Keratinocyte (primary cell): ENCODE data around the gene SVIP. TPM values are rescaled to one million over a fixed set of nuclear protein-coding genes. Genes with fewer than 3 reads are reported as not detected.
A peak's percentile ranks its signal among the peaks of the same experiment; 100 is the strongest.

Experiments used
- DNase-seq: peaks from one replicate; pipeline ENCODE4 v3.0.0-alpha.2; 2011; ENCODE audit warnings: low read depth, missing footprints, low spot score
- FAIRE-seq: peaks from 2 replicates; lab custom pipeline; 2011; peaks lifted over from hg19 to GRCh38; lab: Jason Lieb, UNC
- H2AFZ ChIP-seq: 2 replicates; pipeline ENCODE4 v1.6.0; 2012; ENCODE audit warnings: low read length, control low read depth, inconsistent platforms; ENCODE audit not compliant: control insufficient read depth
- H3K27ac ChIP-seq: 2 replicates; pipeline ENCODE4 v1.5.1; 2011; ENCODE audit warnings: low read length; ENCODE audit not compliant: control insufficient read depth, insufficient read depth
- H3K27me3 ChIP-seq: 3 replicates; pipeline ENCODE4 v1.6.0; 2011; ENCODE audit warnings: low read length; ENCODE audit not compliant: control insufficient read depth, insufficient read depth; ENCODE audit errors: extremely low read depth
- H3K36me3 ChIP-seq, 2 experiments: 2 replicates in 1 of 2; 3 replicates in 1 of 2; pipeline ENCODE4 v1.5.1; 2011; ENCODE audit warnings: low read length in 2 of 2, mild to moderate bottlenecking in 1 of 2; ENCODE audit not compliant: control insufficient read depth in 2 of 2, insufficient read depth in 2 of 2; ENCODE audit errors: extremely low read depth in 1 of 2
- H3K4me1 ChIP-seq: 3 replicates; pipeline ENCODE4 v1.5.1; 2011; ENCODE audit warnings: low read length; ENCODE audit not compliant: control insufficient read depth, insufficient read depth; ENCODE audit errors: extremely low read depth
- H3K4me2 ChIP-seq: 3 replicates; pipeline ENCODE4 v1.6.0; 2011; ENCODE audit warnings: low read depth, low read length; ENCODE audit not compliant: control insufficient read depth, insufficient read depth; ENCODE audit errors: extremely low read depth
- H3K4me3 ChIP-seq, 3 experiments: fragments of 200-600 bp in 1 of 3; sonication (generic) in 1 of 3; 2 replicates in 2 of 3; 3 replicates in 1 of 3; pipeline ENCODE4 v1.5.1; 2011 to 2016; ENCODE audit warnings: low read length in 3 of 3, mild to moderate bottlenecking in 3 of 3, control low read depth in 2 of 3, inconsistent platforms in 1 of 3, low read depth in 1 of 3, mixed read lengths in 1 of 3, mixed run types in 1 of 3, moderate library complexity in 1 of 3; ENCODE audit not compliant: control insufficient read depth in 2 of 3, insufficient read depth in 2 of 3; ENCODE audit errors: extremely low read depth in 1 of 3
- H3K79me2 ChIP-seq: 2 replicates; pipeline ENCODE4 v1.6.0; 2012; ENCODE audit warnings: low read length; ENCODE audit not compliant: control insufficient read depth, insufficient read depth
- H3K9ac ChIP-seq: 3 replicates; pipeline ENCODE4 v1.6.0; 2011; ENCODE audit warnings: low read length; ENCODE audit not compliant: control insufficient read depth, insufficient read depth; ENCODE audit errors: extremely low read depth
- H3K9me1 ChIP-seq: 3 replicates; pipeline ENCODE4 v1.6.0; 2011; ENCODE audit warnings: low read length; ENCODE audit not compliant: control insufficient read depth, insufficient read depth; ENCODE audit errors: extremely low read depth
- H3K9me3 ChIP-seq: 2 replicates; pipeline ENCODE4 v1.5.1; 2012; ENCODE audit warnings: low read depth, low read length; ENCODE audit not compliant: control insufficient read depth
- H4K20me1 ChIP-seq: 3 replicates; pipeline ENCODE4 v1.6.0; 2011; ENCODE audit warnings: low read length; ENCODE audit not compliant: control insufficient read depth, insufficient read depth; ENCODE audit errors: extremely low read depth
- EZH2 ChIP-seq: IDR thresholded peaks from one replicate; pipeline ENCODE4 v1.6.1; 2012; ENCODE audit warnings: inconsistent platforms, mild to moderate bottlenecking, low read length, moderate library complexity
- dilution Hi-C: fragments of 300-500 bp; cut with MboI; formaldehyde crosslinking; loops from one replicate; pipeline ENCODE4 v1.7.0; 2020; ENCODE audit warnings: low sequenced_read_pairs; ENCODE audit not compliant: extremely low pct_ligation_motif_present
- polyA minus RNA-seq, 3 experiments: library from RNA; depleted of rRNA, polyadenylated mRNA; stranded (reverse); fragments of >200 nt; gene quantifications; 1 replicate in 1 of 3; 2 replicates in 1 of 3; 3 replicates in 1 of 3; pipeline ENCODE4 v1.2.3, GENCODE V29; 2011
- polyA plus RNA-seq, 5 experiments: library from polyadenylated mRNA; depleted of rRNA in 3 of 5; stranded (reverse) in 3 of 5; stranded (forward) in 1 of 5; unstranded in 1 of 5; fragments of >200 nt; gene quantifications; 1 replicate in 1 of 5; 2 replicates in 3 of 5; 3 replicates in 1 of 5; pipeline versions ENCODE4 v1.2.1 to v1.2.3, GENCODE V29; 2011 to 2012; ENCODE audit warnings: missing spikeins in 2 of 5, low read depth in 1 of 5, low replicate concordance in 1 of 5
- TF ChIP-seq, protein P1 (sequence below), 3 experiments: IDR thresholded peaks in 1 of 3; conservative IDR thresholded peaks in 1 of 3; optimal IDR thresholded peaks in 1 of 3; 2 replicates in 2 of 3; 3 replicates in 1 of 3; pipeline versions ENCODE3 to v1.5.1; 2011; ENCODE audit warnings: low read length in 3 of 3, mild to moderate bottlenecking in 3 of 3, moderate library complexity in 2 of 3, control low read depth in 1 of 3, inconsistent platforms in 1 of 3; ENCODE audit not compliant: insufficient read depth in 2 of 3; ENCODE audit errors: extremely low read depth in 1 of 3

SVIP gene, protein sequence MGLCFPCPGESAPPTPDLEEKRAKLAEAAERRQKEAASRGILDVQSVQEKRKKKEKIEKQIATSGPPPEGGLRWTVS
- polyA plus RNA-seq: 0.64 to 3.3 TPM (median 0.76 TPM) in 3 replicates
- polyA plus RNA-seq (2011; ENCODE audit: low read depth): 9.8 TPM
- polyA plus RNA-seq (2011; cell fraction: cytosol; rRNA removed): 1.0 and 3.0 TPM in 2 replicates
- polyA plus RNA-seq (2011; cell fraction: nucleus; rRNA removed): 0.19 and 0.41 TPM in 2 replicates
- 2.3 and 10.0 TPM in 2 replicates for polyA plus RNA-seq (2012; ENCODE audit: low replicate concordance)
- polyA minus RNA-seq: 0.20 to 0.45 TPM (median 0.20 TPM) in 3 replicates
- not detected for polyA minus RNA-seq (2011; cell fraction: cytosol; rRNA and poly(A)+ RNA removed)
- 0.16 and 0.21 TPM in 2 replicates for polyA minus RNA-seq (2011; cell fraction: nucleus; rRNA and poly(A)+ RNA removed)

DNA sequence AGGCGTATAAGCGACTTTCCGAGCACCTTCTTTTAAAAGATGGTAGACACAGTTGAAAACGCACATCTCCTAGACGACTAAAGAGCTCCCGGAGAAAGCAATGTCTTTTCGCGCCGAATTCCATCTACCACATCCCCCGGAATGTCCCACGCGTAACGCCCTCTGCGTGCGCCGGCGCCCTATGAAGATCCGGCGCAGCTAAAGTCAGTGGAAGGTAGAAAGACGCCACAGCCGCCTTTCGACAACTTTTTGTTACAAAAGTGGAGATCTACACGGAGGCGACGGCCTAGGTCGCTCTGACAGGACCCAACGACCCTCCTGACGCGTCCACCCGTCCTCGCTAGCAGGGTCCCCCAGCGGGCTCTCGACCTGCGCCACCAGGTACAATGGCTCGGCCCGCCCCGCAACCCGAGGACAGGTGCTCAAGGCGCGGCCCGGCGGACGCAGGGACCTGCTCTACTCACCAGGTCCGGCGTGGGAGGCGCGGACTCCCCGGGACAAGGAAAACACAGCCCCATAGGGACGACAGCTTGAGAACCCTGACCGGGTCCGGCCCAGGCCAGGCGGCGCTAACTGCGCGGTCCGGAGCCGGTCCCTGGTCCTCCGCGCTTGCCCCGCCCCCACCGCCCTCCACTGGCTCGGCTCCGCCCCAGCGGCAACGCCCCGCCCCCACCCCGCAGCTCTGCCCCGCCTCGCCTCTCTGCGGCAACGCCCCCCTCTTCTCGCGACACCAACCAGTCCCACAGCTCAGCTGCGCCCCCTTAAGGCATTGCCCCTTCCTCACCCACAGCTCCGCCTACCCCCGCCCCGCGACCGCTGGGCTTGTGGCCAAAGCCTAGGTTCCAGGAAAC lies at the start of gene SVIP:
Gene SVIP, minus strand, starts transcription at position 571 of the 851 bp plus-strand sequence. Its CDS starts 53 bp downstream, at position 518.
- TF ChIP-seq EZH2: no peak
- TF ChIP-seq, protein P1, sequence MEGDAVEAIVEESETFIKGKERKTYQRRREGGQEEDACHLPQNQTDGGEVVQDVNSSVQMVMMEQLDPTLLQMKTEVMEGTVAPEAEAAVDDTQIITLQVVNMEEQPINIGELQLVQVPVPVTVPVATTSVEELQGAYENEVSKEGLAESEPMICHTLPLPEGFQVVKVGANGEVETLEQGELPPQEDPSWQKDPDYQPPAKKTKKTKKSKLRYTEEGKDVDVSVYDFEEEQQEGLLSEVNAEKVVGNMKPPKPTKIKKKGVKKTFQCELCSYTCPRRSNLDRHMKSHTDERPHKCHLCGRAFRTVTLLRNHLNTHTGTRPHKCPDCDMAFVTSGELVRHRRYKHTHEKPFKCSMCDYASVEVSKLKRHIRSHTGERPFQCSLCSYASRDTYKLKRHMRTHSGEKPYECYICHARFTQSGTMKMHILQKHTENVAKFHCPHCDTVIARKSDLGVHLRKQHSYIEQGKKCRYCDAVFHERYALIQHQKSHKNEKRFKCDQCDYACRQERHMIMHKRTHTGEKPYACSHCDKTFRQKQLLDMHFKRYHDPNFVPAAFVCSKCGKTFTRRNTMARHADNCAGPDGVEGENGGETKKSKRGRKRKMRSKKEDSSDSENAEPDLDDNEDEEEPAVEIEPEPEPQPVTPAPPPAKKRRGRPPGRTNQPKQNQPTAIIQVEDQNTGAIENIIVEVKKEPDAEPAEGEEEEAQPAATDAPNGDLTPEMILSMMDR (optimal IDR thresholded peaks at IDR 0.05 in 1 of 3, IDR thresholded peaks at IDR 0.05 in 1 of 3, conservative IDR thresholded peaks at IDR 0.05 in 1 of 3; ENCODE audit: extremely low read depth in 1 of 3, insufficient read depth in 2 of 3, low read length in 3 of 3): peak; percentile 38 to 82 (median 44)
- no peaks in the 10 kb centered on the region for H3K9me3 ChIP-seq
- dilution Hi-C loops: no loop called here
- peak; percentile 23 for DNase-seq
- H3K9me1 ChIP-seq: no peaks in the 10 kb centered on the region
- peak within 1 kb of the TSS; percentile 44 for H3K9ac ChIP-seq
- no peaks in the 10 kb centered on the region for H3K36me3 ChIP-seq
- H3K4me1 ChIP-seq: peaks cover 5% of the 10 kb centered on the region
- FAIRE-seq: no peak
- no peaks in the 10 kb centered on the region for H3K27me3 ChIP-seq
- H3K4me3 ChIP-seq: peak within 1 kb of the TSS; percentile 69 to 79 (median 73)
- no peaks in the 10 kb centered on the region for H3K79me2 ChIP-seq
- no peak within 1 kb of the TSS for H3K27ac ChIP-seq
- no peaks in the 10 kb centered on the region for H4K20me1 ChIP-seq
- H3K4me2 ChIP-seq: peak within 1 kb of the TSS; percentile 89
- peak within 1 kb of the TSS; percentile 81 for H2AFZ ChIP-seq

DNA sequence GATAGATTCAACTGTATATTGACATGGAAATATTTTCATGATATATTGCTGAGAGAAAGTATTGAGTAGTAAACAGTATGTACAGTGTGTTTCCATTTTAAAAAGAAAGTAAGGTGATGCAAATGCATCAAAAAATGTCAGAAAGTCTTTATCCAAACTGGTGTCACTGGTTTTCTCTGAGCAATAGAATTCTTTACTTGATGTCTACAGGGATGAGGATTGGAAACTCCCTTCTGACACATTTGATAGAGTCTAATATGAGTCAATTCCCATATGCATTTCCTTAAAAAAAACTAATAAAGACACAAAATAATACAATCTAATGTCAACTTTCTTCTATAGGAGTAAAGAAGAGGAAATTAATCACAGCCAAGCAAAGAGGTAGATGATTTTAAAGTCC lies 49.0 kb upstream of the SVIP start:
- TF ChIP-seq EZH2: no peak
- TF ChIP-seq, protein P1 (optimal IDR thresholded peaks at IDR 0.05 in 1 of 3, IDR thresholded peaks at IDR 0.05 in 1 of 3, conservative IDR thresholded peaks at IDR 0.05 in 1 of 3; ENCODE audit: extremely low read depth in 1 of 3, insufficient read depth in 2 of 3, low read length in 3 of 3): no peak
- Histone ChIP-seq H3K9me1 (no peaks in the 10 kb centered on the region), H3K9ac (no peak overlapping the region), H4K20me1 (no peaks in the 10 kb centered on the region), H3K36me3 (no peaks in the 10 kb centered on the region), H3K4me1 (no peaks in the 10 kb centered on the region), H3K9me3 (no peaks in the 10 kb centered on the region), H3K4me2 (no peak overlapping the region), H3K79me2 (no peaks in the 10 kb centered on the region), H3K27ac (no peak overlapping the region), H2AFZ (no peak overlapping the region), H3K27me3 (no peaks in the 10 kb centered on the region), H3K4me3 (no peak overlapping the region)
- dilution Hi-C loops: no loop called here
- no peak for DNase-seq
- no peak for FAIRE-seq
